ENCODE measurements around the gene POMP.

Gene POMP

DNA sequence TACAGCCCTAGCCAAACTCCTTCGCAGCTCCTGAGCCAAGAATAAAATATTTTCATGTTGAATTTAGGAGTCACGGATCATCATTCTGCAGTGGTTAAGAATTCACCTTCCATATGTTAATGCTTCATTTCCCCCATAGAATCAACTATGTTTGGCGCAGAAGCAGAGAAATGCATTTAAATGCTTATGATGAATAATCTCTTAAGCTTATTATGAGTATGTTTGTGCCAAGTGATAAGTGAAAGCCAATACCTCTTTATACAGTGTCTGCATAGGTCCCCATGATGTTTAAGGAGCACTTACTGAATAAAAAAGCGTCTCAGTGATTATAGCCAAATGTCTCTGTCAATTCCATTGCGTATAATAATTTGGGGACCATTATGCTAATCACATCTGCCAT is 32.7 kb upstream of the POMP start:
- Histone ChIP-seq H3K4me1 (ENCODE audit: insufficient read depth, insufficient read length) (peaks cover 5% of the 10 kb centered on the region), H3K4me3 (ENCODE audit: insufficient read length, low read depth) (no peak overlapping the region), H3K9ac (ENCODE audit: insufficient read length, low read depth) (no peak overlapping the region), H3K9me3 (ENCODE audit: insufficient read depth, low read length) (no peaks in the 10 kb centered on the region), H3K36me3 (ENCODE audit: insufficient read depth, insufficient read length, low read length) (no peaks in the 10 kb centered on the region), H3K27me3 (ENCODE audit: insufficient read depth, insufficient read length) (no peaks in the 10 kb centered on the region)
- DNase-seq (ENCODE audit: low read depth, low spot score) = no peak
- no peak for TF ChIP-seq YY1 (IDR thresholded peaks at IDR 0.05; ENCODE audit: insufficient read depth, insufficient read length)
- TF ChIP-seq ZNF274 (IDR thresholded peaks at IDR 0.05; ENCODE audit: low read depth, low read length) = no peak
- TF ChIP-seq SUZ12 (IDR thresholded peaks at IDR 0.05; ENCODE audit: extremely low read depth, insufficient read depth, insufficient read length) = no peak

DNA sequence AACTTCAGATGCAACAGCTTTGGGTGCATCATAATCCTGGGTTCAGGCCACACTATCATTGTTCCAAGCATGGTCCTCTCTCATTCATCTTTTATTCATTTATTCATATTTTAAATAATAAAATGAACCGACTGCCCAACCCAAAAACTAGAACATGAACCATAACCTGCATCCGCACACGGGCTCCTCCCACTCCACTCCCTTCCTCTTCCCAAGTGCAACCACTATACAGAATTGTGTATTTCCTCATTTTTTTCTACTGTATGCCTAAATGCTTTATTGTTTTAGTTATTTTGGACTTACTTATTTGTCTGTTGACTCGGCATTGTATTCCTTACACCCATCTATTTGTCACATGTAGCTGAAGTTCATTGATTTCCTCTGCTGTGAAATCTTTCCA is 30.7 kb upstream of the POMP start:
- Histone ChIP-seq H3K4me3 (ENCODE audit: insufficient read length, low read depth) (no peak overlapping the region), H3K9ac (ENCODE audit: insufficient read length, low read depth) (no peak overlapping the region), H3K36me3 (ENCODE audit: insufficient read depth, insufficient read length, low read length) (no peaks in the 10 kb centered on the region), H3K9me3 (ENCODE audit: insufficient read depth, low read length) (no peaks in the 10 kb centered on the region), H3K27me3 (ENCODE audit: insufficient read depth, insufficient read length) (no peaks in the 10 kb centered on the region), H3K4me1 (ENCODE audit: insufficient read depth, insufficient read length) (peaks cover 5% of the 10 kb centered on the region)
- DNase-seq (ENCODE audit: low read depth, low spot score) = no peak
- no peak for TF ChIP-seq YY1 (IDR thresholded peaks at IDR 0.05; ENCODE audit: insufficient read depth, insufficient read length)
- TF ChIP-seq SUZ12 (IDR thresholded peaks at IDR 0.05; ENCODE audit: extremely low read depth, insufficient read depth, insufficient read length) = no peak
- TF ChIP-seq ZNF274 (IDR thresholded peaks at IDR 0.05; ENCODE audit: low read depth, low read length) = no peak

DNA sequence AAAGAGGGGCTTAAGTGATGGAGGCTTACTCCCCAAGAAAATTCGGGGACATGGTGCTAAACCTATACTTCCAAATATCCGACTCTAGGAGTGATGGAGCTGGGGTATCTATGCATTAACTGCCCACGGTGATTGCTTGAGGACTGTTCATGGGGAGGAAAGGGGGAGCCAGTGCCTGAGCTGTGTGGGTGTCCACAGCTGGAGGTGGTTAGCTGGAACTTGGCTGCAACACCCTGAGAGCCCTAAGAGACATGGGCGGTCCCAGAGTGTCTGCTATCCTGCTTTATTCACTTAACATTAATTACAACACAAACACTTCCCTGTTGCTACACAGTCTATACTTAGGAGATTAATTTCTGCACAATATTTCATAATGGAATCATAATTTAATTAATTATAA is 28.1 kb upstream of the POMP start:
- TF ChIP-seq SUZ12 (IDR thresholded peaks at IDR 0.05; ENCODE audit: extremely low read depth, insufficient read depth, insufficient read length) = no peak
- no peak for TF ChIP-seq ZNF274 (IDR thresholded peaks at IDR 0.05; ENCODE audit: low read depth, low read length)
- no peak for TF ChIP-seq YY1 (IDR thresholded peaks at IDR 0.05; ENCODE audit: insufficient read depth, insufficient read length)
- Histone ChIP-seq H3K4me1 (ENCODE audit: insufficient read depth, insufficient read length) (no peaks in the 10 kb centered on the region), H3K4me3 (ENCODE audit: insufficient read length, low read depth) (no peak overlapping the region)

DNA sequence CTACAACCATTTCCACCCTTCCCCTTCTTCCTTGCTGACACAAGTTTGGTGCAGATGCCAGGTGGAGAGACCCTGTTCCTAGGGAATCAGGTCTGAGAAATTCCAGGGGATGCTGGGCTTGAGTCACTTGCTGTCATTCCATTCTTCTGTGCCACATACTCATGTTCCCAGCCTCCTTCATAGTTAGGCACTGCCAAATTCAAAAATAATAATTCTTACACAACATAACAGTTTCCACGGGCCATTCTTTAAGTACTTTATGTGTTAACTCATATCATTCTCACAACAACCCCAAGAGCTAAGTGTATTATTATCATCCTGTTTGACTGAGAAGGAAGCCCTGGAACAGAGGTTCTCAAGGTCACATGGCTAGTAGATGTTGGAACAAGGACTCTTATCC is 27.1 kb upstream of the POMP start:
- Histone ChIP-seq H3K9ac (ENCODE audit: insufficient read length, low read depth) (no peak overlapping the region), H3K4me3 (ENCODE audit: insufficient read length, low read depth) (no peak overlapping the region), H3K9me3 (ENCODE audit: insufficient read depth, low read length) (no peaks in the 10 kb centered on the region), H3K36me3 (ENCODE audit: insufficient read depth, insufficient read length, low read length) (no peaks in the 10 kb centered on the region), H3K27me3 (ENCODE audit: insufficient read depth, insufficient read length) (no peaks in the 10 kb centered on the region), H3K4me1 (ENCODE audit: insufficient read depth, insufficient read length) (no peaks in the 10 kb centered on the region)
- DNase-seq (ENCODE audit: low read depth, low spot score) = no peak
- TF ChIP-seq YY1 (IDR thresholded peaks at IDR 0.05; ENCODE audit: insufficient read depth, insufficient read length) (no peak), ZNF274 (IDR thresholded peaks at IDR 0.05; ENCODE audit: low read depth, low read length) (no peak), SUZ12 (IDR thresholded peaks at IDR 0.05; ENCODE audit: extremely low read depth, insufficient read depth, insufficient read length) (no peak)

More for the DNA sequence above, 28.1 kb upstream of the POMP start:
- Histone ChIP-seq H3K9ac (ENCODE audit: insufficient read length, low read depth) (no peak overlapping the region), H3K27me3 (ENCODE audit: insufficient read depth, insufficient read length) (no peaks in the 10 kb centered on the region), H3K9me3 (ENCODE audit: insufficient read depth, low read length) (no peaks in the 10 kb centered on the region), H3K36me3 (ENCODE audit: insufficient read depth, insufficient read length, low read length) (no peaks in the 10 kb centered on the region)
- no peak for DNase-seq (ENCODE audit: low read depth, low spot score)

DNA sequence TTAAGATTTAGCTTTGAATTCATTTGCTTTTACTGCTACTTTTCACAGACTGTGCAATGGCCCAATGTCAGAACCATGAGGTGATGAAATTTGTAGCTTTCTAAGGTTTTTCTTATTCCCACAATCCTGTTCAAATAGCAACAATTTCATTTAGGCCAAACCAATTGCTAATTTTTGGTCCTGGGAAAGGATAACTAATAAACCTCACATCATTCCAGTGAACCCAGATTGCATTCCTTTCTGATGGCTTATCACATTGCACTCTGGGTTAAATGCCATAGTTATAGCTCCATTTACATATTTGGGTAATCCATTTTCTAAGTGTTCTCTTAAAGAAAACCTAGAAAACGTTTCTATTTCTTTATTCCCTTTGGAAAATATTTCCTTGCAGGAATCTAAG is 22.9 kb upstream of the POMP start:
- H3K9ac ChIP-seq (ENCODE audit: insufficient read length, low read depth) = no peak overlapping the region

DNA sequence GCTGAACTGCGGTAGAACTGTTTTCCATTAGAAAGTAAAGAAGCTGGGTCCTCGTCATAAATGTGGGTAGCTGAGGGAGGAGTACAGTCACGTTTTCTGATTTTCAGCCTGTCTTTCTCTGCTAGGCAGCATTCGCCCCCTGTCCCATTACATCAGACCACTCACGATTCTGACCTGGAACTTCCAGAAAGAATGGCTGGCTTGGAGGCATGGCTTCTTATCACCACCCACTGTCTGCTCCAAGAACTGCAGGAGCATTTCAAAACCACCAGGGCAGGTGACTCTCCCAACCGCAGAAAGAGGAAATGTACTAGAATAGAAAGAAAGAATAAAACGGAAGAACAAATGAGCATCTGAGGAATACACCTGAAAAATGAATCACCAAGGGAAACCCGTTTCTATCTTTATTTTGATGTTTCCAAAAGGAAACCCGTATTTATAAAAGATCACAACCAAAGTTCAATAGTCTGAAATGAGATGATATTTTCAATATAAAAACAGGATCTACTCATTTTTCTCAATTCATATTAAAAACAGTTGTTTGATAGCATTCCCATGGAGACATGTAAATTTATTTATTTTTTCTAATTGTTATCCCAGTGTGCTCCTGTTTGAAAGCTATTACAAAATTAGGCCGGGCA is 22.1 kb upstream of the POMP start:
- H3K4me3 ChIP-seq (ENCODE audit: insufficient read length, low read depth) = no peak overlapping the region
- peak; percentile 57 for DNase-seq (ENCODE audit: low read depth, low spot score)
- no peak for TF ChIP-seq ZNF274 (IDR thresholded peaks at IDR 0.05; ENCODE audit: low read depth, low read length)
- TF ChIP-seq YY1 (IDR thresholded peaks at IDR 0.05; ENCODE audit: insufficient read depth, insufficient read length) = no peak
- TF ChIP-seq SUZ12 (IDR thresholded peaks at IDR 0.05; ENCODE audit: extremely low read depth, insufficient read depth, insufficient read length) = no peak
- H3K27me3 ChIP-seq (ENCODE audit: insufficient read depth, insufficient read length) = no peaks in the 10 kb centered on the region
- no peaks in the 10 kb centered on the region for H3K9me3 ChIP-seq (ENCODE audit: insufficient read depth, low read length)
- no peaks in the 10 kb centered on the region for H3K4me1 ChIP-seq (ENCODE audit: insufficient read depth, insufficient read length)
- no peaks in the 10 kb centered on the region for H3K36me3 ChIP-seq (ENCODE audit: insufficient read depth, insufficient read length, low read length)
- H3K9ac ChIP-seq (ENCODE audit: insufficient read length, low read depth) = no peak overlapping the region

More for the DNA sequence above, 22.9 kb upstream of the POMP start:
- no peaks in the 10 kb centered on the region for H3K9me3 ChIP-seq (ENCODE audit: insufficient read depth, low read length)
- no peak for DNase-seq (ENCODE audit: low read depth, low spot score)
- TF ChIP-seq SUZ12 (IDR thresholded peaks at IDR 0.05; ENCODE audit: extremely low read depth, insufficient read depth, insufficient read length) (no peak), YY1 (IDR thresholded peaks at IDR 0.05; ENCODE audit: insufficient read depth, insufficient read length) (no peak), ZNF274 (IDR thresholded peaks at IDR 0.05; ENCODE audit: low read depth, low read length) (no peak)
- no peaks in the 10 kb centered on the region for H3K36me3 ChIP-seq (ENCODE audit: insufficient read depth, insufficient read length, low read length)
- H3K4me3 ChIP-seq (ENCODE audit: insufficient read length, low read depth) = no peak overlapping the region
- no peaks in the 10 kb centered on the region for H3K4me1 ChIP-seq (ENCODE audit: insufficient read depth, insufficient read length)
- no peaks in the 10 kb centered on the region for H3K27me3 ChIP-seq (ENCODE audit: insufficient read depth, insufficient read length)

DNA sequence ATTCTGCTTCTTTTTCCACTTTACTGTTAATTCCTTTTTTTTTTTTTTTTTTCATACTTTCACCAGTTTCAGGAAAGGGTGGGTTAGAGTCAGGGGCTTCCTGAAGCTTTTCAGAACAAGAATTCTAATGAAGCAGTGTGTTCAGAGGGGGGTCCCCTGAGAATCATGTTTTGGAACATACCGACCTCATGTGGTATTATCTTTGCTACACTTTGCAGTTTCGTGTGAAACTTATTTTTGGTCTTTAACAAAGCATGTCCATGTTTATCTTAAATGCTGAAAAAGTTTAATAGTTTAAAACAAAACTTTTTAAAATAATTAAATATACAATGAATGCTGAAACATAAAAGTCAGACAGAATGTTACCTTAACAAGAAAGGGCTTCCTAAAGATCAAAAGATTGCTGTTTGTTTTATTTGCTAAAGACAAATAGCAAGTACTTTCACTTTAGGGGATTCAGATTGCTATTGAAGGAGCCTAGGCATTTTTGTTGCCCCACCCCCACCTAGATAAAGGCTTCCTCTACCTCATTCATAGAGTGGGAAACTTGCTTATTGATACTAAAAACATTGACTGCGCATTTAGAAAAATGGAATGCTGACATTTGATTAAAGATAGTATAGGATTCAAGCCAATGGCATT is 21.1 kb upstream of the POMP start:
- no peak for TF ChIP-seq YY1 (IDR thresholded peaks at IDR 0.05; ENCODE audit: insufficient read depth, insufficient read length)
- TF ChIP-seq SUZ12 (IDR thresholded peaks at IDR 0.05; ENCODE audit: extremely low read depth, insufficient read depth, insufficient read length) = no peak
- TF ChIP-seq ZNF274 (IDR thresholded peaks at IDR 0.05; ENCODE audit: low read depth, low read length) = no peak
- no peaks in the 10 kb centered on the region for H3K36me3 ChIP-seq (ENCODE audit: insufficient read depth, insufficient read length, low read length)
- no peak overlapping the region for H3K9ac ChIP-seq (ENCODE audit: insufficient read length, low read depth)
- H3K9me3 ChIP-seq (ENCODE audit: insufficient read depth, low read length) = no peaks in the 10 kb centered on the region
- H3K4me3 ChIP-seq (ENCODE audit: insufficient read length, low read depth) = no peak overlapping the region
- no peaks in the 10 kb centered on the region for H3K4me1 ChIP-seq (ENCODE audit: insufficient read depth, insufficient read length)
- DNase-seq (ENCODE audit: low read depth, low spot score) = no peak
- H3K27me3 ChIP-seq (ENCODE audit: insufficient read depth, insufficient read length) = no peaks in the 10 kb centered on the region
